Stimulated activated CD8-positive, alpha-beta memory T cell treated with anti-CD3 and anti-CD28 coated beads, Interleukin-12 subunit alpha, Interleukin-12 subunit beta, amount 100 ng/mL, for 24 hours (primary cell): Measurements from ENCODE around the gene SUCLG2.

Experiments used
- DNase-seq: peaks from one replicate; pipeline ENCODE4 v3.0.0-alpha.2; 2020; ENCODE audit errors: extremely low read depth

Gene SUCLG2, protein sequence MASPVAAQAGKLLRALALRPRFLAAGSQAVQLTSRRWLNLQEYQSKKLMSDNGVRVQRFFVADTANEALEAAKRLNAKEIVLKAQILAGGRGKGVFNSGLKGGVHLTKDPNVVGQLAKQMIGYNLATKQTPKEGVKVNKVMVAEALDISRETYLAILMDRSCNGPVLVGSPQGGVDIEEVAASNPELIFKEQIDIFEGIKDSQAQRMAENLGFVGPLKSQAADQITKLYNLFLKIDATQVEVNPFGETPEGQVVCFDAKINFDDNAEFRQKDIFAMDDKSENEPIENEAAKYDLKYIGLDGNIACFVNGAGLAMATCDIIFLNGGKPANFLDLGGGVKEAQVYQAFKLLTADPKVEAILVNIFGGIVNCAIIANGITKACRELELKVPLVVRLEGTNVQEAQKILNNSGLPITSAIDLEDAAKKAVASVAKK

DNA sequence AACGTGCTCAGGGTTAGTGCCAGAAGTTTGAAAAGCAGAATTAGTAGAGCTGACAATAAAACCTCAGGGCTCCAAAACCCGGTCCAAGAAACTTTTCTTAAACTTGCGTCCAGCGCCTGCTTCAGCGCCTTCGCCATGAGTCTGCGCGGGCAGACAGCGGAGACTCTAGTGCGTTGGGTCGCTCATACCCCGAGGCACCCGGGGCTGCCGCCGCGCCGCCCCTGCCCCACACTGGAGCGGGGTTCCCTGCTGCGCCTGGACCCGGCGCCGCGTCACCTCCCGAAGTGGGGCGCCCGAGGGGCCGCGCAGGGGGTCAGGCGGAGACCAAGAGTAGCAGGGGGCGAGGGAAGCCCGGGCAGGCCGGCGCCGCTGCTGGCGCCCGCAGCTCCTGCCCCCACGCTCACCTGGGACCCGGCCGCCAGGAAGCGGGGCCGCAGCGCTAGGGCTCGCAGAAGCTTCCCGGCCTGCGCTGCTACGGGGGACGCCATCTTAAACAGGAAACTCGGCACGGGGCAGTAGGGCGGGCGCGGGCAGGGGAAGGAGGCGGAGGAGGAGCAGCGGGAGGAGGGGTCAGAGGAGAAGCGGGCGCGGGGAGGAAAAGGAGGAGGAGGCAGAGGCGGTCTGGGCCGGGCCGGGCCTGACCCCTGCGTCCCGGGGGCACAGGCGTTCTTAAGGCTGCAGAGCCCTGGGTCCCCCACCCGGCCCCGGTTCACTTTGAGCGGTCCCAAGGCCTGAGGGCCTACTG is at the start of gene SUCLG2:
Gene SUCLG2 (minus strand): TSS at position 514 of the 745 bp plus-strand sequence. CDS start 26 bp downstream, at position 488.
- DNase-seq = peak; percentile 56

DNA sequence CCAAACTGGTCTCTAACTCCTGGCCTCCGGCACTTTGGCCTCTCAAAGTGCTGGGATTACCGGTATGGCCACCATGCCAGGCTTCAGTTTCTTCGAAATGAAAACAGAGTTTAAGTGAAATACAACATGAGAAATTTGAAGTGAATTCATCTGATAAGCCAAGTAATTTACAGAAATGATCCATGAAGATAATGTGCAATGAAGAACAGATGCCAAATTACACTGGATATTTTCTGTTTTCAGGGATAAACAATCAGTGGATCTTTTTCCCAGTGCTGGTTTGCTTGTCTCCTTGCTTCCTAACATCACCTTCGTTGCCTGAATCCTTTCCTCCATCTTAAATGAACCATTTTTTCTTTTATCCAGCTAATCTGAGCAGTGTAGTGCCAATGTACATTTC is 46.2 kb upstream of the SUCLG2 start:
- DNase-seq = no peak

- DNase-seq = no peak
These were observed 45.5 kb upstream of the SUCLG2 start for GRCh38 chr3:67699882-67700281.

DNA sequence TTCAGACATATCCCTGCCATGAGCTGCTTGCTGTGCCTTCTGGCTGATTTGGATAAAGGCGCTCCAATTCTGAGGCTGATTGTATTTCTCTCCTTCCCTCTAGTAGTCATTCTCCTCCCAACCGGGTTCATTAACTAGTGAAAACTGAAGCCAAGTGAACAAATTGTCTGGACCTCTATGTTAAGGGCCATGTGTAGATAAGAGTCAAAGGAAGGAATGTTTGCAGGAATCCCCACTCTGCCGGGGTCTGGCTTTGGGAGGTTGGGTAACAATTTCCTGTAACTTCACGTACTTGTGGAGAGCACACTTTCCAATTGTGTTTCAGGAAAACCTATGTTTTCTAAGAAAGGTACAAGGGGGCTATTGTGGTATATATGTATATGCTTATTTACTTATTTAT is 38.2 kb upstream of the SUCLG2 start:
- DNase-seq = no peak

- DNase-seq = no peak
These were observed 37.5 kb upstream of the SUCLG2 start for GRCh38 chr3:67691926-67692325.

GRCh38 chr3:67691207-67691606 is 36.8 kb upstream of the SUCLG2 start:
- no peak for DNase-seq

DNA sequence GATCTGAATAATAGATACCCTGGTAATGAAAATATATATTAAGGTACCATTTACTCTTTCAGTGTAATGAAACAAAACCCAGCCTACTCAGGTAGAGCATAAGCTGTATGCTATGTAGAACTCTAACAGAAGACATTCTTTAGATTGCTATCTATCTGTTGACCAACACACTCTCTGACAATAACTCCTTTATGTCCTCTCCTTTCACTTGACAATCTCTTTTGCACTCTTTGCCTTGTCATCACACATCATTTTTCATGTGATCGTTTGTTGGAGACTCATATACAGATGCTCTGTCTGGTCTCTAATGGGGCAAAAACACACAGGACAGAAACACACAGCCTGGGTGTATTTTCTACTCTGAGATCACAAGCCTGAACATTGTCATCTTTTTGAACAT is 35.4 kb upstream of the SUCLG2 start:
- DNase-seq = no peak

DNA sequence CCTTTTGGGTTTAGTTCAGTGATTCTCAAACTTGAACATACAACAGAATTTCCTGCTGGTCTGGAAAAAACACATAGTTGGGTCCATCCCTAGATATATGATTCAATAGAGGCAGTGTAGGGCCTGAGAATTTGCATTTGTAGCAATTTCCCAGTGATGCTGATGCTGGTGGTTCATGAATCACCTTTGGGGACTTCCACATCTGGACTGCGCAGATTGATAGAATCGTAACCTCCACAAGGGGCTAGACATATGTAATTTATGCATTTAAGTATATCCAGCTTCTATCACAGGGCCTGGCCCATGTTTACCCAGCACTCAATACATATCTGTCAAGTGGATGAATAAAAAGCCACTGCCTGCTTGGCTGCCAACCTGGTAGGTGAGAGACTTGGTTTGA is 33.8 kb upstream of the SUCLG2 start:
- no peak for DNase-seq

DNA sequence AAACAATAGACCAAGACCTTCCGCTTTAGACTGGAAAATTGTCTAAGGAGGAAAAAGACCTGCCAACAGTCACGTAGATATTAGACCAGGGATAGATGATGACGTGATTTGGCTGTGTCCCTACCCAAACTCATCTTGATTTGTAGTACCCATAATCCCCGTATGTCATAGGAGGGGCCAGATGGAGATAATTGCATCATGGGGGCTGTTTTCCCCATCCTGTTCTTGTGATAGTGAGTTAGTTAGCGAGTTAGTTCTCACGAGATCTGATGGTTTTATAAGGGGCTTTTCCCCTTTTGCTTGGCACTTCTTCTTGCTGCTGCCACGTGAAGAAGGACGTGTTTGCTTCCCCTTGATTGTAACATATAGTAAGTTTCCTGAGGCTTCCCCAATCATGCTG is 31.7 kb upstream of the SUCLG2 start:
- DNase-seq = no peak

GRCh38 chr3:67685499-67685898 is 31.1 kb upstream of the SUCLG2 start:
- no peak for DNase-seq

DNA sequence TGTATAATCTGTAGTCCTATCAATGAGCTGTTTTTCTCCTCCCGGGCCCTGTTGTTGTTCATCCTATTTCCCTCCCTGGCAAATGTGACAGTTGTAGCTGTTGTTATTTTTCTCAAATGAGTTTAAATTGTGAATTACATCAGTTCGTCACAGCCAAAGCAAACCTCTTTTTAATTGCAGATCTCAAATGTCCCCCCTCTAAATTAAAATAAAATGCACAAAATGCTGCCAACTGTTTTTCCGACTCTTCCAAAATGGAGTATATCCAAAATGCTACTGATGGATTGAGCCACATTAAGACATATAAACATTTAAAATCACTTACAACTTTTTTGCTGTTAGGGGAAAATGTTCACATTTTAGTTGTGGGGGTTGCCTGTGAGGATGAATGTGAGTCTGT is 29.8 kb upstream of the SUCLG2 start:
- DNase-seq = no peak

DNA sequence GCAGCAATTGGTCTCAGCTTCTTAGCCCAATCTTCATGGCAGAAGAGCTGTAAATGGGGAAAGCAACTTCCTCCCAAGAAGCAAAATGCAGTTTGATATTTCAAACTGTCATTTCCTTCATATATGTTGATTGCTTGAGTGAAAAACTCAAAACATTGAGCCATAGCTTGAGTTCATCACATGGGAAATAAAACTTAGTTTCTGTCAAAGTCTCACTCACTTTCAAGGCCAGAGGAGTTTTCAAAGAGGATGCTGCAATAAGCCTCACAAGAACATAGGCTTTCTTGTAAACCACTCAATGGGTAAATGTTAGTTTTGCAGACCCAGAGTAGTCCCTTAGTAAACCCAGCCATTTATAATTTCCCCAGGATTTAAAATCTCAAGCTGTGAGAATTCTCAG is 29.1 kb upstream of the SUCLG2 start:
- no peak for DNase-seq

- no peak for DNase-seq
These were observed 24.3 kb upstream of the SUCLG2 start for GRCh38 chr3:67678665-67679064.

DNA sequence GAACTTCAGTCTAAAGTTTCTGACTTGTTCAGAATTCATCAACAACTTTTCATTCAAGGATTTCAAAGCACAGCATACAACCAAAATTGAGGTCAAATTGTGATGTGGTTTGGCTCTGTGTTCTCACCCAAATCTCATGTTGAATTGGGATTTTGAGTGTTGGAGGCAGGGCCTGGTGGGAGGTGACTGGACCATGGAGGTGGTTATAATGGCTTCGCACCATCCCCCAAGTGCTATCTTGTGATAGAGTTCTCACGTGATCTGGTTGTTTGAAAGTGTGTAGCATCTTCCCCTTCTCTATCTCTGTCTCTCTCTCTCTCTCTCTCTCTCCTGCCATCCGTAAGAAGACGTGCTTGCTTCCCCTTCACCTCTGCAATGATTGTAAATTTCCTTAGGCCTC is 19.6 kb upstream of the SUCLG2 start:
- DNase-seq = no peak

GRCh38 chr3:67662733-67663132 is 8.3 kb upstream of the SUCLG2 start:
- no peak for DNase-seq

- DNase-seq = no peak
These were observed 6.7 kb upstream of the SUCLG2 start for GRCh38 chr3:67661089-67661488.

DNA sequence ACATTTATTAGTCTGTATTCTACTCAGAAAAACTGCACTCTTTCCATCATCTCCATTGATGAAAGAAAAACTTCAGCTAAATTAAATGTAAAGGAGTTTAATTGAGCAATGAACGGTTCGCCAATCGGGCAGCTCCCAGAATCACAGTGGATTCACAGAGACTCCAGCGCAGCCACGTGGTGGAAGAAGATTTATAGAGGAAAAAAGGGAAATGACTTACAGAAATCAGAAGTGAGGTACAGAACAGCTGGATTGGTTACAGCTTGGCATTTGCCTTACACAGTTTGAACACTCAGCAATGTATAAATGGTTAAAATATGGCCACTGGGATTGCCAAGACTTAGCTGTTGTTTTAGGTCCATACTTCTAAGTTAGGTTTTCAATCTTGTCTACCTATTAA is 2.8 kb upstream of the SUCLG2 start:
- DNase-seq = no peak

DNA sequence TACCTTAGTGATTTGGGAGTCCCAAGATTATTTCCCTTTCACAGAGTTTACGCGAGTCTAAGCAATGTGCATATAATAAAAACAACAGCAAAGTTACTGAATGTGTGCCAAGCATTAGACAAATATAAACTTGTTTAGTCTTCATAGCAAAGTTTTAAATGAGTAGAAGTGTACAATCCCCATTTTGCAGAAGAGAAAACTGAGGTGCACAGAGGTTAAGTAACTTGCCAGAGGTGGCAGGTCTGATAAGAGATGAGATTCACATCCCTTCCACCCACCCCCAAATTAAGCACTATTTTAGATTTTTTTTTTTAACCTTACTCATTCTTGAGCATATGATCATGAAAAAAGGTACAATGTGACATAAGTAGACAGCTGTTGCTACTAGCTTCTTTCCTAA is 2.2 kb upstream of the SUCLG2 start:
- DNase-seq = no peak

GRCh38 chr3:67655364-67656121 is 1.1 kb upstream of the SUCLG2 start:
- peak; percentile 54 for DNase-seq

DNA sequence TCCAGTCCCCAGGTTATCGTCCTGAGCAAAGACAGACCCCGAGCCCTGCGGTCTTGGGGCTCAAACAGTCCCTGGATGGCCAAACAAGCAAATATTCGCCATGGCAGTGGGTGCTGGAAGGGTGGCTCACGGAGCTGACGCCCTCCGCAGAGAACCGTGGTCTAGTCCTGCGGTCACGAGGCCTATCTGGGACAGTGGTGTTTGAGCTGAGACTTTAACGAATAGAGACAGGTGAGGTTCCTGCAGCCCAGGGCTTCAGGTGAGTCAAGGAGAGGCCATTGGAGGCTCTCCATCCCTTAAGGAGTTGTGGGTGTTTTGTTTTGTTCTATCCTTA is 399 bp upstream of the SUCLG2 start:
- DNase-seq = no peak

DNA sequence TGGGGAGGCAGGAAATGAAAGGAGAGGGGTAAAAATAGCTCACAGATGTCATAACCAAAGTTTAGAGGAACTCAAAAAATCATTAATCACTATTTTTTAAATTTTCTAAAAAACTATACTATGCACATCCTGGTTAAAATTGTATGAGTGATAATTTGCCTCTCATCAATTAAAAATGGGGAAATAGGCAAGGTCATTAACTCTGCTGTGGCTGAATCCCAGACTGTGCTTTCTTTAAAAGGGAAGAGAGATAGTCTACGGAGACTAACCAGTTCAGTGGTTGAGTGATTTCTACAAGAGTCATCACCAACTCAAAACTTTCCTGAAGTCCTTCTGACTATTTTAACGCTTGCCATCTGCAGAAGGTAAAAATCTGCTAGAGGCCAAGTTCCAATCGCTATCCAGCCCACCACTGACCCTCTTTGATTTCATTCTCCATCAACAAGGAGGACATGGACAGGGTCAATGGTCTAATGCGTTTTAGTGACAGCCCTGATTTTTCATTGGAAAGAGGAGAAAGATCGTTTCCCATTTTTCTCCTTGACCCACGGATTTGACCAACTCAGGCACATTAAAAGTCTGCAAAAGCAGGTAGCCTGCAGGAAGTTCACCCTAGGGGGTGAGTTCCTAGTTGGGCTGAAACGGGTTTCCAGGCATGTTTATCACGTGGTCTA is 850 bp downstream of the SUCLG2 start:
- DNase-seq = no peak

DNA sequence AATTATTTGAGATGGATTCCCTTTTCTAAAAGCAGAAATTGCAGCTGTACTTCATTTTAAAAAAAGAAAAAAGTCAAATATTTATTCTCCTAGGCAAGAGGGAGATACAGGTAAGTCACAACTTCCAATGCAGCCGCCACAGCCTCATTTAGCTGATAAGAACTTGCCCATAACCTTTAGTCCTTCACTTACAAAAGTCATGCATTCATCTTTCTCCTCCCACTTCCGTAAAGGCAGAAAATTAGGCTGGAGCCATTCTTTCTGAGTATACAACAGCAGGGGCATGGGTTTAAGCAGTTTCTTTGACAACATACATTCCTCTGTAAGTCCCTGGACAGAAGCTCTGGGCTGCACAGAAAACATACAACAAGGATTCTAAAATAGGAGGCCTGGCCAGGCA is 4.3 kb downstream of the SUCLG2 start:
- no peak for DNase-seq
